ENCODE measurements around the gene LRRC61.

The LRRC61 gene

GRCh38 chr7:150323682-150324372 lies 672 bp downstream of the LRRC61 start:
- no peak for TF ChIP-seq CTCF (IDR thresholded peaks at IDR 0.05; ENCODE audit: low read depth, low read length)
- no peak for DNase-seq (ENCODE audit: extremely low read depth, low read depth)

DNA sequence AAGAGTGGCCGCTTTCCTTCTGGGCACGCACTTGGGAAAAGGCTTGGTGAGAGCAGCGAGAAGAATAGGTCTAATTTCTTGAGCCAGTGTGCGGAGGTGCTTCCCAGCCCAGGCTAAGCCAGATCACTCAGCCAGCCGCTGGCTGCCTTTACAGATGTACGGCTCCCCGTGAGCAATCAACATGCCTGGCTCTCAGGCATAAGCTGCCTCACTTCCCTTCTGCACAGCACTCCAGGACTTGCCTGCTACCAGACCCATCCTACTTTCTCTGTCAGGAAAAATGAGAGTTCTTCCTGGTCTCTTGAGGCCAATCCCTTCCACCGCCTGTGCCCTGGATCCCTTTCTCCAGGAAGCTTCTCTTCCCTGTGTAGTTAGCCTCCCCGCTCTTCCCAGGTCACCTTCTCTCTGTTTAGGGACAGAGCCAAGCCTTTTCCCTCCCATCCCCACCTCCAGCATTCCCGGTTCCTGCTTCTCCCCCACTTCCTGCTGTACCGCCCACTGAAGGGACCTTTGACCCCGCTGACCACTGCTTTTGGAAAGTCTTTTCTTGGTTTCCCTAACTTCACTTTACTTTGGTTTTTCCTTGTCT lies 1.3 kb downstream of the LRRC61 start:
- no peak for TF ChIP-seq CTCF (IDR thresholded peaks at IDR 0.05; ENCODE audit: low read depth, low read length)
- DNase-seq (ENCODE audit: extremely low read depth, low read depth), result no peak

DNA sequence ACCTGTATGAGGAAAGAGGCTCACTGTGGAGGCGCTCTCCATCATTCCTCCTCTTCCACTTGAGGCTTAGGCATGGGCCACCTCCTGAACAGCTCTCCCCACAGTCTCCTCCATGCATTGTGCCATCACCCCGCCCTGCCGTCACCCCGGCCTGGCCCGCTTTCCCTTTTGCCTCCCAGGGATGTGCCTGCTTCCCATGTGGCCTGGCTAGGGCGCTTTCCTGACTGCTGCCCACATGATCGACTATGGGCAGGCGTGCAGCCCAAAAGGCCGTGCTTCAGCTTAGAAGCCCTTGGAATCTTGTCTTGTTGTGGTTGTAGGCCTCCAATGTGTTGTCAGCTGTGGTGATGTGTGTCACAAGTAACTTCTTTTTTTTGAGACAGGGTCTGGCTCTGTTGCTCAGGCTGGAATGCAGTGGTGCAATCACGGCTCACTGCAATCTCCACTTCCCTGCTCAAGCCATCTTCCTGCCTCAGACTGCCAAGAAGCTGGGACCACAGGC lies 2.0 kb downstream of the LRRC61 start:
- DNase-seq (ENCODE audit: extremely low read depth, low read depth), result no peak
- TF ChIP-seq CTCF (IDR thresholded peaks at IDR 0.05; ENCODE audit: low read depth, low read length), result no peak

- TF ChIP-seq CTCF (IDR thresholded peaks at IDR 0.05; ENCODE audit: low read depth, low read length), result no peak
- no peak for DNase-seq (ENCODE audit: extremely low read depth, low read depth)
Measured at GRCh38 chr7:150325901-150326300, 2.7 kb downstream of the LRRC61 start.

DNA sequence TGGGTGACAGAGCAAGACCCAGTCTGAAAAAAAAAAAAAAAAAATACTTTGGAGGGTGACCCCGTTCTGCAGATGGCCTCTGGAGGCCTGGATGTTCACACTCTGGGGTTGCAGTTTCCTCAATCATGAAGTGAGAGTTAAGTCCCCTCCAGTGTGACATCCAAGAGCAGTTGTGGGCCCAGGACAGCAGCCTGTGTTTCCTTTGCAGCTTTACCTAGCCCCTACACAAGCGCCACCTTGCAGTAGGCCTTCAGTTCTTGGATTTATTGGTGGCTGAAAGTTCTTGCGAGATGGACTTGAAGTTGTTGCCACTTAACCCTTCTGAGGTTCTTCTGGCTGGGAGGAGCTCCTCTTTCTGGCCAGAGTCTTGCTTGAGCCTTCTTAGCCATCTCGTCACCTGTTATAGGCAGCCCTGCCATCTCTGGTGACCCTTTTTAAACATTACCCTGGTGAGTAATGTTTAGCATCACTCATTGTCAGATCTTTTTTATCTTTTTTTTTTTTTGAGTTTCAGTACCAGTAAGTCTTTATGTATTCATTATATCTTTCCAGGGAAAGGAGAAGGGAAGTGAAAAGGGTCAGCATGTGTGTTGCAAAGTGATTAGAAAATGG lies 3.6 kb downstream of the LRRC61 start:
- TF ChIP-seq CTCF (IDR thresholded peaks at IDR 0.05; ENCODE audit: low read depth, low read length), result no peak
- no peak for DNase-seq (ENCODE audit: extremely low read depth, low read depth)

GRCh38 chr7:150327308-150327707 lies 4.2 kb downstream of the LRRC61 start:
- no peak for DNase-seq (ENCODE audit: extremely low read depth, low read depth)
- no peak for TF ChIP-seq CTCF (IDR thresholded peaks at IDR 0.05; ENCODE audit: low read depth, low read length)
